ENCODE measurements around the gene EVPL.
"Not testable (repeated sequence)": the region's sequence is repeated elsewhere in the genome, so short reads cannot be mapped to it uniquely, and the experiment has no call there.

Gene EVPL

GRCh38 chr17:76048025-76048605 lies 21.0 kb upstream of the EVPL start:
- no peak for DNase-seq

GRCh38 chr17:76046064-76046463 lies 19.0 kb upstream of the EVPL start:
- DNase-seq: no peak

- not testable (repeated sequence) for DNase-seq
Observed at GRCh38 chr17:76044475-76045007, 17.4 kb upstream of the EVPL start.

GRCh38 chr17:76042868-76043267 lies 15.8 kb upstream of the EVPL start:
- not testable (repeated sequence) for DNase-seq

- no peak for DNase-seq
Observed at GRCh38 chr17:76040376-76040775, 13.3 kb upstream of the EVPL start.

DNA sequence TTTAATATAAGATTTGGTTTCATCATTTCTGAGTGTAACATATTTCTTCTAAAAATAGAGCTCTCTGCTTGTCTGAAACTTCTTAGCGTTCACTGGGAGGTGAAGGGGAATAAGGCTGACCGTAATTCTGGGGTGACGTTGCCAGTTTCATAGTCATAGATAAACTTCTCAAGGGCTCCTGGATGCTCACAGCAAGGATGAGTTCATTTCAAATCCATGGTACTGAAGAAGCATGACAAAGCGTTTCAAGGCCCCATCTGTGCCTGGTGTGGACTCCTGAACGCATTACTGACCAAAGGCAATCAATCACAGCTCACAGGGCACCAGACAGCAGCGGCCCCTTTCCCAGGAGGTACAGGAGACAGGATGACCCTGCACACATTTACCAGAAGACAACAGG lies 12.0 kb upstream of the EVPL start:
- no peak for DNase-seq

- DNase-seq: no peak
Observed at GRCh38 chr17:76038050-76038449, 10.9 kb upstream of the EVPL start.

- DNase-seq: no peak
Observed at GRCh38 chr17:76036497-76037261, 9.6 kb upstream of the EVPL start.

GRCh38 chr17:76034428-76035350 lies 7.6 kb upstream of the EVPL start:
- no peak for DNase-seq

- DNase-seq: no peak
Observed at GRCh38 chr17:76033139-76033538, 6.0 kb upstream of the EVPL start.

- no peak for DNase-seq
Observed at GRCh38 chr17:76032780-76033108, 5.6 kb upstream of the EVPL start.

- DNase-seq: no peak
Observed at GRCh38 chr17:76032073-76032779, 5.1 kb upstream of the EVPL start.

GRCh38 chr17:76026714-76027158 lies 370 bp downstream of the EVPL start:
- DNase-seq: no peak

DNA sequence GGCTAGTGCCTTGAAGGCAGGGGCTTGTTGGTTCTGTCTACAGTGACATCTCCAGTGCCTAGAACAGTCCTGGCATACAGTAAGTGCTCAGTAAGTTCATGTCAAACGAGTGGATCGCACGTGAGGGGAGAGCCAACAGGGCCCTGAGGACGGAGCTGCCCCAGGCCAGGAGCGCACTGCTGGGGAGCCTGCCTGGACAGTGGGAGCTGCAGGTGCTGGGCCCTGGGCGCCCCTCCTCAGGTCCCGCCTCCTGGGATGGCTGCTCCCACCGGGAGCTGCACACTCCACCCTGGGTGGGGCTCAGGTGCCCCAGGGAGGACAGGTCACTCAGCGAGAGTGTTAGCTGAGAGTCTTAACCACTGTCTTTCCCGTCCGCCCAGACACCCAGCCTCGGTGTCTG lies 1.8 kb downstream of the EVPL start:
- DNase-seq: no peak

DNA sequence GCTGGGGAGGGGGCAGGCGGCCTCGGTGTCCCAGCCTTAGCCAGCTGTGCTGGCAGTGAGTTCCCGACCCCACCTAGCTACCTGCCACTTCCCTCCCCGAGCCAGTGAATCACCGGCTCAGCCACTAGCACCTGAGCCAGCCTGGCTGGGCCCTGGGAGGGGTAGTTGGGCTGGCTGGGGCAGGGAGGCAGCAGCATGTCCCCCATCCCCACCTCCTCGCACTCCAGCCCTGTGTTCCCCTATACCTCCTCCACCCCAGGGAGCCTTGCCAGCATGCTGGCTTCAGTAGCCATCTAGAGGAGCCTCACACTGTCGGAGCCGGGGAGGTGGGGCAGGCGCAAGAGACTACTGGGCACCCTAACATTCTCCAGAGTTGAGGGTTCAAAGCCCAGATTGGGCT lies 2.8 kb downstream of the EVPL start:
- no peak for DNase-seq

DNA sequence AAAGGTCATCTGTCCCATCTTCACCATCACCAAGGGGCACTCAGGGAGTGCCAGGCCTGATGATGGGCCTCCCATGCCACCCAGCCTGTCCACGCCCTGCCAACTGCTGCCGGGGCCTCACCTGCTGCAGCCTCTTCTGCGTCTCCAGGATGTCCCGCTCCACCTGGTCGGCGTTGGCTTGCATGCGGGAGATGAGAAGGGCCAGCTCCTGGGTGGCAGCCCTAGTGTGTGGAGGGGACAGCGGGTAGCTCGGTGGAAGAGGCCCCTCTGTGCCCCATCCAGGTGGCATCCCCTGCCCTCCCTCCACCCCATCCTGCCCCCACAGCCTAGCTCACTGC lies 3.2 kb downstream of the EVPL start:
- DNase-seq: no peak

DNA sequence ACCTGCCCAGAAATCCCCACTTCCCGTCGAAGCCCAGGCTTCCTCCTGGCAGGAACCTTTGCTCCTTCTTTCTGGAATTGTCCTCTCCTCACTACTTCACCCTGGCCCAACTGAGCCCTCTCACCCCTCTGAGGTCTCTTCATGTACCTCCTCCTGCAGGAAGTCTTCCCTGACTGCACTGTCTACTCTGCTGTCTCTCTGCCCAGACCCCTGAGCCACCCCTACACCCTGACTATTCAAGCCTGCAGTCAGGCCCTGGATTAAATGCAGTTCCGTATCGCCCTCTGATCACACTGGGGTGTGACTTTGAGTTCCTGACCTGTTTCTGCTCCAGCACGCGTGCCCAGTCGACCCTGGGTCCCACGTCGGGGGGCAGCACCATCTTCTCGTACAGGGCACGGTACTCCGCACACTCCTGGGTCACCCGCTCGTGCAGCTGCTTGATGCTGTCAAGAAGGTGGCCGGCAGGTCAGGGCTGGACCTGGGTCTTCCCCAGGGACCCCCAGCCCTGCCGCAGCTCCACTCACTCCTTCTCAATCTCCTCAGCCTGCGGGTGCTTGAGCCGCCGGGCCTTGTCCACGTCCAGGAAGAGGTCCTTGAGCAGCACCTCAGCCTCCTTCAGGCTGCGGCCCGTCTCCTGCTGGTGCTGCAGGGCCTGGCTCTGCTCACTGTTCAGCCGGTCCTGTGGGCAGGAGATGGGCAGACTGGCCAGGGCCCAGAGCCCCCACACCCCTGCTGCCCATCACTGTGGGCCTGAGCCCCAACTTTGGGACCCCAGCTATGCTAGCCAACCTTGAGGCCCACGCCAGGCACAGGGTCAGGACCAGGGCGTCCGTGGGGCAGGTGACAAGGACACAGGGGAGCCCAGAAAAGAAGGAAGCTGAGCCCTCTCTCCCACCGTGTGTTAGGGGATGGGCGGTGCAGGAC lies 3.9 kb downstream of the EVPL start:
- DNase-seq: no peak

- DNase-seq: no peak
Observed at GRCh38 chr17:76022285-76022684, 4.8 kb downstream of the EVPL start.

DNA sequence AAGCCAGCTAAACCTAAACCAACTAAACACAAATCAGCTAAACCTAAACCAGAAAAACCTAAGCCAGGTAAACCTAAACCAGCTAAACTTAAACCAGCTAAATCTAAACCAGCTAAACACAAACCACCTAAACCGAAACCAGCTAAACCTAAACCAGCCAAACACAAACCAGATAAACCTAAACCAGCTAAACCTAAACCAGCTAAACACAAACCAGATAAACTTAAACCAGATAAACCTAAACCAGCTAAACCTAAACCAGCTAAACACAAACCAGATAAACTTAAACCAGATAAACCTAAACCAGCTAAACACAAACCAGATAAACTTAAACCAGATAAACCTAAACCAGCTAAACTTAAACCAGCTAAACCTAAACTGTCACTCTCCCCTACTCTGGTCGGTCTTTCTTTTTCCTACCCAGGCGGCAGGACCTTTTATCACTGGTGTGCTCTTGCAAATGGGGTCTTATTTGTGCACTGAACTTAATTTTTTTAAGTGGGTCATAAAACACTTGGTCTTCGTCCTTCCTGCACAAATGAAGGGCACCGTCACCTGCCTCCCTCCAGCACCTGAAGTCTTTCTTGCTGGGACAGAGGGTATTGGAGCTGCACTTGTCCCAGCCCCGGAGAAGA lies 7.2 kb downstream of the EVPL start:
- DNase-seq: no peak

DNA sequence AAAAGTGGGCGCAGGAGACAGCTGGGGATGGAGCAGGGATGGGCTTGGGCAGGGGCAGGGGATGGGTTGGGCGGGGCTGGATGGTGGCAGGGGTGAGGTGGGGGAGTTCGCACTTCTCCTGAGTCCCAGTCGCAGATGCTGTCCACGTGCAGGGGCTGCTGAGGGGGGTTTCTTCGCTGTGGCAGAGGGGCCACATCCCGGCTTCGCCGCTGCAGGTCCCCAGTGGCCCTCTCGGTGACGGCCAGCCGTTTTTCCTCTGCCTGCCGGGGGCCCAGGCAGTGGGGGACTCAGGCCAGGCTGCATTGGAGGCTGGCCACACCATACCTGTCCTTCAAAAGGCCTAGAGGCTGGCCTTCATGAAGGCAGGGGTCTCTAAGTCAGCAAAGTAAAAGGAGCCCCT lies 8.3 kb downstream of the EVPL start:
- no peak for DNase-seq

- DNase-seq: no peak
Observed at GRCh38 chr17:76018340-76018680, 8.8 kb downstream of the EVPL start.

Measured in HCEC 1CT (cell line).